ENCODE data around the gene OR2A42. TPM values are rescaled to one million over a fixed set of nuclear protein-coding genes. Genes with fewer than 3 reads are reported as not detected.
"Not testable (repeated sequence)": the region's sequence is repeated elsewhere in the genome, so short reads cannot be mapped to it uniquely, and the experiment has no call there.

Gene OR2A42
- total RNA-seq, 4 donors from 2014 or later = 0.40 to 3.7 (median 0.97) TPM

DNA sequence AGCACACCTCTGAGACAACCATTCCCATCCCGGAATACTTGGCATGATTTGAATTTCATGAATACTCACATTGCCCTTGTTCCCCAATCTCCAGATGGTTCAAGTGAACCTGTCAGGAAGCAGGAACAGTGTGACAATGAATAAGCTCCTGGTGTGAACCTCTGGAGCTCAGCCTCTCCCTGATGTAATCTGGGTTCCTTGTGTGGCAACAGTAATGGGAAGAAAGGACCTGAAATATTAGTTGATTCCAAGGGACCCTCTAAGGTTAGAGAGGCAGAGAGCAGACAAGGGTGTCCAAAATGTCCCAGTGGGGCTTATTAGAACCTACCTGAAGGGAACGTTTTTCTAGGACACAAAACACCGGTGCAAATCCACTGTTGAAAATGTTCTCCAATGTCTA lies 16.7 kb upstream of the OR2A42 start:
- TF ChIP-seq POLR2A (IDR thresholded peaks at IDR 0.05) = no peak
- TF ChIP-seq, protein P1, sequence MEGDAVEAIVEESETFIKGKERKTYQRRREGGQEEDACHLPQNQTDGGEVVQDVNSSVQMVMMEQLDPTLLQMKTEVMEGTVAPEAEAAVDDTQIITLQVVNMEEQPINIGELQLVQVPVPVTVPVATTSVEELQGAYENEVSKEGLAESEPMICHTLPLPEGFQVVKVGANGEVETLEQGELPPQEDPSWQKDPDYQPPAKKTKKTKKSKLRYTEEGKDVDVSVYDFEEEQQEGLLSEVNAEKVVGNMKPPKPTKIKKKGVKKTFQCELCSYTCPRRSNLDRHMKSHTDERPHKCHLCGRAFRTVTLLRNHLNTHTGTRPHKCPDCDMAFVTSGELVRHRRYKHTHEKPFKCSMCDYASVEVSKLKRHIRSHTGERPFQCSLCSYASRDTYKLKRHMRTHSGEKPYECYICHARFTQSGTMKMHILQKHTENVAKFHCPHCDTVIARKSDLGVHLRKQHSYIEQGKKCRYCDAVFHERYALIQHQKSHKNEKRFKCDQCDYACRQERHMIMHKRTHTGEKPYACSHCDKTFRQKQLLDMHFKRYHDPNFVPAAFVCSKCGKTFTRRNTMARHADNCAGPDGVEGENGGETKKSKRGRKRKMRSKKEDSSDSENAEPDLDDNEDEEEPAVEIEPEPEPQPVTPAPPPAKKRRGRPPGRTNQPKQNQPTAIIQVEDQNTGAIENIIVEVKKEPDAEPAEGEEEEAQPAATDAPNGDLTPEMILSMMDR (IDR thresholded peaks at IDR 0.05) = no peak
- intact Hi-C loops (cut with DNase I) = no loop called here
- no peaks in the 10 kb centered on the region for H3K36me3 ChIP-seq
- H3K9me3 ChIP-seq = no peaks in the 10 kb centered on the region
- no peaks in the 10 kb centered on the region for H3K27me3 ChIP-seq
- DNase-seq = no peak
- WGBS, 2 donors = 71 to 74% methylated on average over 3 of the region's 3 CpGs
- H3K4me3 ChIP-seq (replicated peaks in 1 of 3) = no peak overlapping the region
- no peaks in the 10 kb centered on the region for H3K4me1 ChIP-seq
- H3K27ac ChIP-seq = no peak overlapping the region

DNA sequence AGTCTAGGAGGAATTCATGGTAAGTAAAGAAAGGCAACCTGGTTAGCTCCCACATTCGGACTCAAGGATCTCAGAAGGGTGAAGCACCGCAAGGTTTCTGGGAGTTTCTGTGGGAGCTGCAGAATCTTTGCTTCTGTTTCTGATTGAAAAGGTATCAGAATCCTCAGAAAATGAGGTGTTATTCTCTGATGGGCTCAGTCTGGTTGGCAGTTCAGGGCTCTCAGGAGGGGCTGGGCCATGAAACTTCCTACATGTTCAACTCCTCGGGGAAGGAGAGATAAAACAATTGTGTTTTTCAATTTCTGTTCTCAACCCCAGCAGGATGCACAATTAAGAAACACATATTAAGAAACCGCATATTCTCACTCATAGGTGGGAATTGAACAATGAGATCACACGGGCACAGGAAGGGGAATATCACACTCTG lies 16.1 kb upstream of the OR2A42 start:
- intact Hi-C loops (cut with DNase I) = no loop called here
- DNase-seq = no peak
- Histone ChIP-seq H3K27me3 (no peaks in the 10 kb centered on the region), H3K4me3 (replicated peaks in 1 of 3) (no peak overlapping the region), H3K36me3 (no peaks in the 10 kb centered on the region), H3K9me3 (no peaks in the 10 kb centered on the region), H3K4me1 (no peaks in the 10 kb centered on the region), H3K27ac (no peak overlapping the region)
- WGBS, 2 donors = 84 to 94% methylated on average over 5 of the region's 5 CpGs
- TF ChIP-seq, protein P1 (IDR thresholded peaks at IDR 0.05) = no peak
- TF ChIP-seq POLR2A (IDR thresholded peaks at IDR 0.05) = no peak

DNA sequence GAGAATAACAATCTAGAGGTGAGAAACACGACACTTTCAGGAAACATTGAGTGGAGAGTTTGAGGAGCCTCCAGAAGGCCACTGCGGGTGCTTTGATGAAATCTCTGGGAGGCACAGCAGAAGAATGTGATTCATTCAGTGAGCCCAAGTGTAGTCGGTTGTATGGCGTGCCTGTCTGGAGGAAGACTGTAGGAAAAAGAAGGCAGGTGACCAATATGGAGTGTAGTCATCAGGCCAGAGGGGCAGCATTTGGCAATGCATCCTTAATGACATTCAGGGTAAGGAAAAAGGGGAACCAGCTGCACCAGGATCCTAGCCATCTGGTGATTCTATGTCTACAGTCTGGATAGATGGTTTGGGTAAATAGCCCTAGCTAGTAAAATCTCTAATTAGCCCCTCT lies 12.9 kb upstream of the OR2A42 start:
- H3K27ac ChIP-seq; H3K4me1 ChIP-seq; DNase-seq; intact Hi-C loops (cut with DNase I); H3K4me3 ChIP-seq (replicated peaks in 1 of 3); H3K27me3 ChIP-seq; H3K9me3 ChIP-seq; H3K36me3 ChIP-seq: not testable (repeated sequence)
- no CpG with 5 or more reads among the region's 4 CpGs for WGBS, 2 donors

DNA sequence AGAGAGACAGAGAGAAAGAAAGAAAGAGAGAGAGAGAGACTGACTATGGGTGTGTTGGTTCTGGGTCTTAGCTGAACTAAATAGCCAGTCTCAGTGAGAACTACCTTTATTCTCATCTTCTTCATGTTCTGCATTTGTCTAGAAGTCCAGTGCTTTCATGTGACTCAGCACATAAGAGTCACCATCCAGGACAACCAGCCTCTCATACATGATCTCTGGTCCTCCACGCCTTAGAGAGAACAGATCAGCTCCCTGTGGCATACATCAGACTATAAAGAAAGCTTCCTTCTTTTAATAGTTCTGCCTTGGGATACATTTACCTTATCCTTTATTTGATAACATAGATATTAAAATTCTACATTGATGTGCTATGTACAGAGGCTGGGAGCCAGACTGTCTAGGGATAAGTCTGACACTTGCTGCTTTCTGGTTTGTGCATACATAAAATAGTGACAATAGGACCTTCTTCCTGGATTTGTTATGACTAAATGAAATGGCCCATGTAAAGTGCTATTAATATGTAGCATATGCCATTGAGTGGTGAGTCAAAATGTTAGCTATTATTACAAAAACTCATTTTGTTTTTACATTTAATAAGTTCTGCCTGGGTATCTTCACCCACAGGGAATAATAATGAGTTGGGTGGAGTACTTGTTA lies 8.4 kb upstream of the OR2A42 start:
- H3K27me3 ChIP-seq; DNase-seq; H3K4me1 ChIP-seq; H3K27ac ChIP-seq; H3K36me3 ChIP-seq; H3K9me3 ChIP-seq; H3K4me3 ChIP-seq (replicated peaks in 1 of 3); intact Hi-C loops (cut with DNase I): not testable (repeated sequence)
- no CpG with 5 or more reads among the region's 1 CpG for WGBS, 2 donors

DNA sequence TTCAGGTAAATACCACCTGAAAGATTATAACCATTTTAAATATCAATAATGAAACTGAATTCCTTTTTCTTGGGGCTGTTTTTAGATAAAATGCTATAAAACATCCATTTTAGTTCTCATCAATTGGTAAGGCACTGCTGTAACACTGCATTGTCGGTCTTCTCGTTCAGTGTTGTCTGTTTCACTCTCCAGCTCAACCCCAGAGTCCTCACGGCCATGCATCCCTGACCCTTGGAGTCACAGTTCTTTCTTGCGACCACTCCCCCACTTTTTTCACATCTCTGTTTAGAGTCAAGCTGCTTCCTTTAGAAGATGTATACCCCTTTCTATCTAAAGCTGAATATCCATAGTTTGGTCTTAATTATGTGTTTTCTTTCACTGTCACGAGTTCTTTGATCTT lies 7.6 kb upstream of the OR2A42 start:
- no CpG with 5 or more reads among the region's 5 CpGs for WGBS, 2 donors
- H3K4me1 ChIP-seq; H3K9me3 ChIP-seq; H3K36me3 ChIP-seq; DNase-seq; H3K27ac ChIP-seq; H3K27me3 ChIP-seq; intact Hi-C loops (cut with DNase I); H3K4me3 ChIP-seq (replicated peaks in 1 of 3): not testable (repeated sequence)

DNA sequence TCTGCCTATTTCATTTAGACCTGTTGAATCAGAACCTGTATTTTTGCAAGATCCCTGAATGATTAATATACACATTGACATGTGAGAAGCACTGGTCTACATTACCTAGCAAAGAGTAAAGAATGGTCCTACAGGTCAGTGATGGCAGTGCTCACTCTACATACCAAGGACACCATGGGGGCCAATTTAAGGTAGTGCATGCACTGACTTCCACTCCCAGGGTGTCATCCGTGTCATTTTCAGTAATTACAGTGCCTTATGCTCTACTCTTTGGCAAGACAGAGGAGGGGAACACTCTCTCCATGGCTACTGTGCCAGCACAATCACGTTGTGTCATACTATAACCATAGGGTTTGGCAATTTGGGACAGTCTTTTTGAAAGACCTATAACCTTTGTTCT lies 6.0 kb upstream of the OR2A42 start:
- H3K27ac ChIP-seq; H3K9me3 ChIP-seq; intact Hi-C loops (cut with DNase I); H3K36me3 ChIP-seq; H3K4me1 ChIP-seq; H3K27me3 ChIP-seq; H3K4me3 ChIP-seq (replicated peaks in 1 of 3); DNase-seq: not testable (repeated sequence)
- WGBS, 2 donors = no CpG with 5 or more reads among the region's 2 CpGs

DNA sequence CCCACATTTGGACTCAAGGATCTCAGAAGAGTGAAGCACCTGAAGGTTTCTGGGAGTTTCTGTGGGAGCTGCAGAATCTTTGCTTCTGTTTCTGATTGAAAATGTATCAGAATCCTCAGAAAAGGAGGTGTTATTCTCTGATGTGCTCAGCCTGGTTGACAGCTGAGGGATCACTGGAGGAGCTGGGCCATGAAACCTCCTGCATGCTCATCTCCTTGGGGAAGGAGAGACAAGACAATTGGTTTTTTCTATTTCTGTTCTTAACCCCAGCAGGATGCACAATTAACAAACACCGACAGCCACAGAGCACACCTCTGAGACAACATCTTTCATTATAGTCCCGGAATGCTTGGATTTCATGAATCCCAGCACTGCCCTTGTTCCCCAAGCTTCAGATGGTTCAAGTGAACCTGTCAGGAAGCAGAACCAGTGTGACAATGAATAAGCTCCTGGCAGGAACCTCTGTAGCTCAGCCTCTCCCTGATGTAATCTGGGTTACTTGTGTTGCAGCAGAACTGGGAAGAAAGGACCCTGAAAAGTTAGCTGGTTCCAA lies 799 bp downstream of the OR2A42 start:
- H3K9me3 ChIP-seq; intact Hi-C loops (cut with DNase I); DNase-seq; H3K27me3 ChIP-seq; H3K4me1 ChIP-seq; H3K36me3 ChIP-seq; H3K27ac ChIP-seq; H3K4me3 ChIP-seq (replicated peaks in 1 of 3): not testable (repeated sequence)
- 88 to 90% methylated on average over 2 of the region's 2 CpGs for WGBS, 2 donors

DNA sequence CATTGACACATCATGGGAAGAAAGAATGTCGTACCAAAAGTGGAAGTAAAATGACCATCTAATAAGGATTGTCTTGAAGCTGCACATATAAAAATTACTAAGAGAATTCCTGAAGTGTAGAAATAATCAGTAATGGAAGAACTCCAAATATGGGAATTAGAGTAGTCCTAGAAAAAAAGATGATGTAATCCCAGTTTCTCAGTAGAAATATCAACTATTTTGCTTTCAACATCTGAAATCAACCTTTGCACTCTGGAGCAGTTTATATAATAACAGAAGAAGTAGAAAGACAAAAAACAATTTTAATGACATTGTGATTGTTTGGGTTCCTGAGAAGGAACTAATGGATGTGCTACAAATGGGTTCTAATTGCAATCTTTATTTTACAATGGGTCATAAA lies 6.4 kb downstream of the OR2A42 start:
- DNase-seq; H3K27ac ChIP-seq; H3K36me3 ChIP-seq; H3K4me3 ChIP-seq (replicated peaks in 1 of 3); H3K9me3 ChIP-seq; H3K4me1 ChIP-seq; intact Hi-C loops (cut with DNase I); H3K27me3 ChIP-seq: not testable (repeated sequence)
- 79 to 91% methylated on average over 1 of the region's 1 CpG for WGBS, 2 donors

DNA sequence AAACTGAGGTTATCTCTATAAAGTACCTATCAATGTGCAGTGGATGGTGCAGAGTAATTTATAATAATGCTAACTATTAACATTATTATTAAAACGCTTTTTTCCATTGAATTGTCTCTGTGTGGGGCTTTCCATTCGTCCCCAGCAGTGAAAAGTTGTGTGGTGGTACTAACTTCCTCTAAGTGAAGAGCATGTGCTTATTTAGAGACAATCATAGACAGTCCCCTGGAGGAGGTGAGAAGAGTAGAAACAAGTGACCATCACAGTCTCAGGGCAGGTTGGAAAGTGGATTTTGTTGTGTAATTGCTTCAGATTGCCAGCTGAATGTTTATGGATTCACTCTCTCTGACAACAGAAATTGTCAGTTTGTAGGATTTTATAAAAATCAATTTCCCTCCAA lies 8.4 kb downstream of the OR2A42 start:
- H3K36me3 ChIP-seq; H3K4me1 ChIP-seq; H3K9me3 ChIP-seq; intact Hi-C loops (cut with DNase I); DNase-seq; H3K27ac ChIP-seq; H3K27me3 ChIP-seq; H3K4me3 ChIP-seq (replicated peaks in 1 of 3): not testable (repeated sequence)
- no CpG with 5 or more reads among the region's 2 CpGs for WGBS, 2 donors

DNA sequence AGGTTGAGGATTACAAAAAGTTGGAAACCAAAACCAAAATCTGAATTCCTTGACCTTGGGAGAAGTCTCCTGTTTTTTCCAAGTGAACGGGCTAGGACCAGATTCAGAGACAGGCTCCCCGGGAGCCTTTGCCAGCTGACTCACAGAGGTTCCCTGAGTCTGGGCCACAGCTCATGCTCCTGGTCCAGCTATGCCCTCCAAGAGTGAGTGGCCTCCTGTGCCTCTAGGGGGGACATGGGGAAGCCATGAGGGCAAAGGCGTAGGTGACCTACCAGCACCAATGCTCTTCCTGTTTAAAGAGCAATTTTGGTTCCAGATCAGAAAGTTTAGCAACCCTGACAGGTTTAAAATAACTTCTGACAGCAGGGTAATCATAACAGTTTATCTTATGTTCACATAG lies 10.6 kb downstream of the OR2A42 start:
- H3K9me3 ChIP-seq; H3K36me3 ChIP-seq; H3K4me1 ChIP-seq; H3K4me3 ChIP-seq (replicated peaks in 1 of 3); DNase-seq; H3K27ac ChIP-seq; H3K27me3 ChIP-seq; intact Hi-C loops (cut with DNase I): not testable (repeated sequence)
- WGBS, 2 donors = 100% methylated on average over 2 of the region's 3 CpGs; no CpG with 5 or more reads in 1 of the 2 donors

DNA sequence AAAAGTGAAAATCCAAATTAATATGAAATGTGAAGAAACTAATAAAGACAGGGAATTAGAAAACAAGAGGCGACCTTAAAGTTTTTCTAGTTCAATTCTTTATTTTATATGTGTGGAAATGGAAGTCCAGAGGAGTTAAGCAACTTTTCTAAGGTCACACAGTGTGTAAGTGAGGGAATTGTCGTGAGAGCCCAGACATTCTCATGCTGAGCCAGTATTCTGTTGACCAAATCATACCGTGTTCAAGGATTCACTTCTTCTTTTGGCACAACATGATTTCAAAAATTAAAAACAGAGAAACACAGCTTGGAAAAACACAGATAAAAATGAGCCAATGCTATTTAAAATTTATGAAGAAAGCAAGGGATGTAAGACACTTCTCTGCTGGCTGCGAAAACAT lies 12.5 kb downstream of the OR2A42 start:
- H3K36me3 ChIP-seq; intact Hi-C loops (cut with DNase I); H3K27me3 ChIP-seq; H3K27ac ChIP-seq; H3K4me3 ChIP-seq (replicated peaks in 1 of 3); H3K4me1 ChIP-seq; DNase-seq; H3K9me3 ChIP-seq: not testable (repeated sequence)
- WGBS, 2 donors = 73 to 76% methylated on average over 3 of the region's 4 CpGs
